ENCODE measurements around the gene PTBP1. TPM values are rescaled to one million over a fixed set of nuclear protein-coding genes. Genes with fewer than 3 reads are reported as not detected.

The PTBP1 gene
- total RNA-seq, 3 donors from 2014 or later (not counting 1 experiment from before 2014, with no cell fraction given), result 302 to 350 (median 345) TPM

- H3K27me3 ChIP-seq (ENCODE audit: control insufficient read depth, insufficient read depth, low read length), result no peaks in the 10 kb centered on the region
- Mint-ChIP-seq H3K36me3 (no peaks in the 10 kb centered on the region), H3K27ac (no peak overlapping the region), H3K9me3 (peaks cover 0 to 3% of the 10 kb centered on the region in 2 donors), H3K27me3 (ENCODE audit: low read depth in 2 of 2) (no peaks in the 10 kb centered on the region), H3K4me3 (no peak overlapping the region), H3K4me1 (no peaks in the 10 kb centered on the region)
- no peak overlapping the region for H3K4me3 ChIP-seq (ENCODE audit: low read length)
- H3K4me1 ChIP-seq (ENCODE audit: control insufficient read depth, insufficient read depth, low read length), result no peaks in the 10 kb centered on the region
- DNase-seq (no peak), ATAC-seq (no peak)
- 84% methylated on average over 36 of the region's 36 CpGs for WGBS (ENCODE audit: insufficient coverage)
- no peak overlapping the region for H3K27ac ChIP-seq (ENCODE audit: low read length)
- peaks cover 8% of the 10 kb centered on the region for H3K9me3 ChIP-seq (ENCODE audit: control insufficient read depth, insufficient read depth, low read length)
- intact Hi-C loops (cut with micrococcal nuclease), result no loop called here
- no peaks in the 10 kb centered on the region for H3K36me3 ChIP-seq (ENCODE audit: control insufficient read depth, insufficient read depth, low read length)
- TF ChIP-seq CTCF (IDR thresholded peaks at IDR 0.05), result no peak
Measured at GRCh38 chr19:756821-757688, 40.2 kb upstream of the PTBP1 start.

- H3K9me3 ChIP-seq (ENCODE audit: control insufficient read depth, insufficient read depth, low read length), result peaks cover 8% of the 10 kb centered on the region
- H3K27ac ChIP-seq (ENCODE audit: low read length), result no peak overlapping the region
- no peaks in the 10 kb centered on the region for H3K4me1 ChIP-seq (ENCODE audit: control insufficient read depth, insufficient read depth, low read length)
- Mint-ChIP-seq H3K27me3 (ENCODE audit: low read depth in 2 of 2) (no peaks in the 10 kb centered on the region), H3K4me3 (no peak overlapping the region), H3K9me3 (peaks cover 0 to 3% of the 10 kb centered on the region in 2 donors), H3K27ac (no peak overlapping the region), H3K4me1 (no peaks in the 10 kb centered on the region), H3K36me3 (no peaks in the 10 kb centered on the region)
- WGBS (ENCODE audit: insufficient coverage), result 97% methylated on average over 50 of the region's 50 CpGs
- no peak for DNase-seq
- ATAC-seq, result no peak
- no peak overlapping the region for H3K4me3 ChIP-seq (ENCODE audit: low read length)
- no peaks in the 10 kb centered on the region for H3K27me3 ChIP-seq (ENCODE audit: control insufficient read depth, insufficient read depth, low read length)
- no peak for TF ChIP-seq CTCF (IDR thresholded peaks at IDR 0.05)
- intact Hi-C loops (cut with micrococcal nuclease), result no loop called here
- H3K36me3 ChIP-seq (ENCODE audit: control insufficient read depth, insufficient read depth, low read length), result no peaks in the 10 kb centered on the region
Measured at GRCh38 chr19:757811-758668, 39.2 kb upstream of the PTBP1 start.

- Histone ChIP-seq H3K9me3 (ENCODE audit: control insufficient read depth, insufficient read depth, low read length) (peaks cover 6% of the 10 kb centered on the region), H3K27ac (ENCODE audit: low read length) (no peak overlapping the region), H3K4me3 (ENCODE audit: low read length) (no peak overlapping the region), H3K27me3 (ENCODE audit: control insufficient read depth, insufficient read depth, low read length) (no peaks in the 10 kb centered on the region), H3K4me1 (ENCODE audit: control insufficient read depth, insufficient read depth, low read length) (no peaks in the 10 kb centered on the region), H3K36me3 (ENCODE audit: control insufficient read depth, insufficient read depth, low read length) (no peaks in the 10 kb centered on the region)
- Mint-ChIP-seq H3K4me3 (no peak overlapping the region), H3K27ac (no peak overlapping the region), H3K36me3 (no peaks in the 10 kb centered on the region), H3K9me3 (peaks cover 0 to 3% of the 10 kb centered on the region in 2 donors), H3K27me3 (ENCODE audit: low read depth in 2 of 2) (no peaks in the 10 kb centered on the region), H3K4me1 (no peaks in the 10 kb centered on the region)
- intact Hi-C loops (cut with micrococcal nuclease), result no loop called here
- DNase-seq (no peak), ATAC-seq (no peak)
- no peak for TF ChIP-seq CTCF (IDR thresholded peaks at IDR 0.05)
- WGBS (ENCODE audit: insufficient coverage), result 98% methylated on average over 8 of the region's 10 CpGs
Measured at GRCh38 chr19:763181-763580, 34.1 kb upstream of the PTBP1 start.
